NCI-H526 treated with DMSO at 0.1 percent for 48 hours (cell line): Measurements from ENCODE around the gene GJB1.
"Not testable (repeated sequence)": the region's sequence is repeated elsewhere in the genome, so short reads cannot be mapped to it uniquely, and the experiment has no call there.

Experiments
- DNase-seq: peaks from one replicate; lab custom pipeline; 2025; lab: John Stamatoyannopoulos, UW

GJB1 gene

DNA sequence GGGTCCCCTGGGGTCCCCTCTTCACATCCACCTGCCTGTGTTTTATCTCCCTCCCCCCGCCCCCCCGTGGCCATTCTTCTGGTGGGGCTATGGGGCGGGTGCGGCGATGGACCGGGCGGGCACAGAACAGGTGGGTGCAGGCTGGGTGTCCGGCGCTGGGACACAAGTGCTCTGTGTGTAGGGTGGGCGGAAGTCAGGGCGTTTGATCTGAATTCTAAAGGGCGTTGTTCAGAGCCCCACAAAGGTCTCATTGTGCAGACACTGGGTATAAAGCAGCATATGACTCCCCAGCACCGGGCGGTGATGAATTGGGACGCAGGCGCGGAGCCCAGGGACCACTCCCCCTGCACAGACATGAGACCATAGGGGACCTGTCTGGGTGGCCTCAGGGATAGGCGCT is at the start of gene GJB1:
TSS of gene GJB1 (plus strand) at position 296 of the 400 bp plus-strand sequence. CDS start 484 bp downstream, outside the sequence.
- DNase-seq = no peak

DNA sequence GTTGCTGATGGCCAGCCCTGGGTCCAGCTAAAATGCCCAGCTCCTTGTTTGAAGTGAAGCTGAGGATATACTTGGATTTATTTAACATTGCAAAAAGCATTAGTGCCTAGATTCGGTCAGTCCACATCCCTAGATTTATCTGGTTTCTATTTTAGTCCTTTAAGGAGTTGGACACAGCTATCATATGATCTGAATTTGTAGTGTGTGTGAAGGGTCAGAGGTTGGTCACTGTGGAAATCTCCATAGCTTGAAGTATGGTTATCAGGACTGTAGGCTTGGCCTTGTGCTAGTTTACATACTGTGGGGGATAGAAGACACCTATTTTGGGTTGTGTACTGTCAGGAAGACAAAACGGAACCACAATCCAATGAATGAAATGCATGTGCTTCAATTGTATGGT is 49.6 kb upstream of the GJB1 start:
- DNase-seq = no peak

DNA sequence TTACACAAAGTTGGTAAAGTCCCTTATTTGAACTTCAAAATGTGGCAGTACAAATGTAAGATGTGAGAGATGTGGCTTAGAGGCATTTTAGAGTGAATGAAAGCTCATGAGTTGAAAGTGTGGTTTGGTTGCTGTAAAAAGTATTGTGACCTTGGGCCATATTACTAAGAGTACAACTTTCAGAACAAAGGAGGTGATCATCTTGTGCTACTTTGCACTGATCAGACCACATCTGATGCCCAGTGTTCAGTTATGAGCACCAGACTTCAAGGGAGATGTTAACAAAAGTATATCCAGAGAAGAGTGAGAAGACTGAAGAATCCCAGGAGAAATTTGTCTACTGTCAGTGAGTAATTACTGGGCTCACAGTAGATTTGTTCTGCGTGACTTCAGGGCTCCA is 48.2 kb upstream of the GJB1 start:
- no peak for DNase-seq

DNA sequence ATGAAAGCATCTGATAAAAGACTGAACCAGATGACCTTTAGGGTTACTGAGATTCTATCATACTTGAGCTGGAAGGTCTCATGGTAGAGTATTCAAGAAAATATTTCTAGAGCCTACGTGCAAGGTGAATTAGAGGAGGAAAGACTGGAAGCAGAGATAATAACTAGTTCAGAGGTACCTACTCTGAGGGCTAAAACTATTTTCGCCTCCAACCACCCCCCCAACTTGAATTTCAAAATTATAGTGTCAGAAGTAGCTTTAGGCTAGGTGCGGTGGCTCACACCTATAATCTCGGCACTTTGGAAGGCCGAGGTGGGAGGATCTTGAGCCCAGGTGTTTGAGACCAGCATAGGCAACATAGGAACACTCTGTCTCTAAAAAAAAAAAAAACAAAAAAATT is 47.5 kb upstream of the GJB1 start:
- no peak for DNase-seq

DNA sequence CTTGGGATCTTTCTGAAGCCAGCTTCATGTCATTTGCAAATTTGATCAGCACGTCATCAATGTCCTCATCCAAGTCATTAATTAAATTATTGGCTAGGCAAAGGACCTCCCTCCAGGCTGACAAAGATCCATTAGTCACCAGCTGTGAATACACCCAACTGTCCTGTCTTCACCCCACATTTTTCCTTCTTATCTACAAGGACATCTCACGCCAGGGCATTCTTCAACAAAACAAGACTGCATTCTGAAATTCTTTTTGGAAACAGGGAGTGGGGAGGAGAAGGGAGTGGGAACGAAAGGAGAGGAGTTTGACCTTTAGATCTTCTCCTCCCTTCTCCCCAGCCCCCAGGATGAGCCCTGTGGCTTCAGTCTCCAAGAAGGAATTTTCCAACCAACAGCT is 45.7 kb upstream of the GJB1 start:
- no peak for DNase-seq

DNA sequence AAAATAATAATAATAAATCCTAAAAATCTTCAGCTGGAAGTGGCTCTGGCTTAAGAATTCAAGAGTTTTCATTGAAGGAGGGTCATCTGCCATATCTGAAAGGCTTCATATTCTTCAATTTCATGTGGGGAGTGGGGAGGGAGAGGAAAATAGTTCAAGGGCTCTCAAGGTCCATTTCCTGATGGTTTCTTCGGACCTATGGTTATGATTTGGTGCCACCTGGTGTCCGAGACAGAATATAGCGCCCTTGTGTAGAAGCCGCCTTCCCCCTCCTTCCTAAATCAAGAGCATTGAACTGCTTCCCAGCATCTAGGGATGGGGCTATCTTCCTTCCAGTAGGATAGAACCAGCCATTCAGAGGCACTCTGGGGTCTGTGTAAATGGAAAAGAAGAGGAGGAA is 44.1 kb upstream of the GJB1 start:
- DNase-seq = peak; percentile 24

DNA sequence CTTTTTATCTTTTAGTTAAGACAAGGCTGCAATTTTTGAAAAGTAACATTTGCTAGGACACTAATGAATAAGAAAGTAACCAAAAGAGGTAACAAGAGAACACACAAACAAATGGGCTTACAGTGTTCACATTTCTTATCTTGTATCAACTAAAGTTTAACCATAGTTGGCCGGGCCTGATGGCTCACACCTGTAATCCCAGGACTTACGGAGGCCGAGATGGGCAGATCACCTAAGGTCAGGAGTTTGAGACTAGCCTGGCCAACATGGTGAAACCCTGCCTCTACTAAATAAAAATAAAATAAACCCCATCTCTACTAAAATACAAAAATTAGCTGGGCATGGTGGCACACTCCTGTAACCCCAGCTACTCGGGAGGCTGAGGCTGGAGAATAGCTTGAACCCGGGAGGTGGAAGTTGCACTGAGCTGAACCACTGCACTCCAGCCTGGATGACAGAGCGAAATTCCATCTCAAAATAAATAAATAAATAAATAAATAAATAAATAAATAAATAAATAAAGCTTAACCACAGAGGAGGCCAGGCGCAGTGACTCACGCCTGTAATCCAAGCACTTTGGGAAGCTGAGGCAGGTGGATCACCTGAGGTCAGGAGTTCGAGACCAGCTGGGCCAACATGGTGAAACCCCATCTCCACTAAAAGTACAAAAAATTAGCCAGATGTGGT is 42.3 kb upstream of the GJB1 start:
- not testable (repeated sequence) for DNase-seq

DNA sequence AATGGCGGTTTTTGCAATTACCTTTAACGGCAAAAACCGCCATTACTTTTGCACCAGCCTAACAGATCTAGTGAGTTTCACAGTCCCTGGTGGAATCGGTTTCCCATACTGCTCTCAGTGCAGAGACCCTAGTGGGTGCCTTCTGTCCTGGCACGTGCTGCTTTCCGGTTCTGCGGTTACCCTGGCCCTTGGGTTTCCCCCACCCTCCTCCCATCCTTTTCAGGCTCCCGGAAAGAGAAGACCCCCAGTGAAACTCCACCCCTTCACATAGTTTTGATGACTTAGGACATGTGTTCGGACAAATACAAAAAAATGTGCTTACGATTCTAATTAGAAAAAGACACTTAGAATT is 41.5 kb upstream of the GJB1 start:
- no peak for DNase-seq

DNA sequence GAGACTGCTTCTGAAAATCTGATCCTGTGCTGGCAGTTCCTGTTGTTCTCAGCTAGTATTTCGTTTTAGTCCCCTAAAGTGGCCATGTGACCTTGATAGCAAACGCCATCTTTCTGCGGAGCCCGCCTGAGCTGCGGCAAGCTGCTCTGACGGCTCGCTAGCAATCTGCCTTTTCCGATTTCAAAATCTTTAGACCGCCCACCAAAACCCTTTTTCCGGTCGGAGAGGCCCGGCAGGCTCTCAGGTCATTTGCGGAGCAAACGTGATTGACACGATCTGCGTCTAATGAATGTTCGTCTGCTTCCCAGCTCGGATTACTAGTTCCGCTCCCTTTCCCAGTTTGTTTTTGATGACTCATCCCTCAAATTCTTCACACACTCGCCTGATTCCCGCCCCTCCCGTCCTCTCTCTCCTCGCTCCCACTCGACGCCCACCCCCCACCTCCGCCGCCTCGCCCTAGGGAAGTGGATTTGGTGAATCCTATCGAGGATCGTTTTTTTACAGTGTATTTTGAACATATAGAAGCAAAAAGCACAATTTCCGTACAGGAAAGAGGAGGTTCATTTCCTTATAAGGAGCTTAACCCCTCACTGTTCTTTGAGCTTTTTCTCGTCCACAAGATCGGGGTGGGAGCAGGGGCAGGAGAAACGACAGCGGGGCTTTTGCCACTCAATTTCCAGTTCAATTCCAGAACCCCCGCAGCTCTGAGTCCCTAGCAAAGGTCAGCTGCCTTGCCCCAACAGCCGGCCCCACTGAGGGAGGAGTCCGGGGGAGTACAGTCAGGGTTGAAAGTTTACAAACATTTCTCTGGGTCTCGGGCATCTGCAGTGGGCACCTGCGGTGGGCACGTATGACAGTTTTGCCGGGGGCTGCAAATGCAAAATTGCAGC is 40.9 kb upstream of the GJB1 start:
- DNase-seq = peak; percentile 77

DNA sequence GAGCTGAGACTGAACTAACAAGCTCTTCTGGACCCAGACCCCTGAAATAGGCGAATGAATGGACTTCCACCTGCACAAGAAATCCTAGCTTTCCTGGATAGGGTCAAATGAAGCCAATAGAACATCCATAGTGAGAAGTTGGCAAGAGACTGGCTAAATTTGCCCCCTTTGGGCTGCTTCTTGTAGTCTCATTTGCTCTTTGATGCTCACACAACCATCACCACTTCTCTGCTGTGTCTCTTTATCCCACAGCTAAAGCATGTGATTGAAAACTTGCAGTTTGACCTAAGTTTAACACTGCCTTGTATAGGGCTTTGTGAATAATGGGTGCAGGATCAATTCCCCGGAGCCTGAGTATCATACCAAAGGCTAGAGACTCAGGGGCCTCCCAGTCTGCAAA is 40.2 kb upstream of the GJB1 start:
- no peak for DNase-seq

DNA sequence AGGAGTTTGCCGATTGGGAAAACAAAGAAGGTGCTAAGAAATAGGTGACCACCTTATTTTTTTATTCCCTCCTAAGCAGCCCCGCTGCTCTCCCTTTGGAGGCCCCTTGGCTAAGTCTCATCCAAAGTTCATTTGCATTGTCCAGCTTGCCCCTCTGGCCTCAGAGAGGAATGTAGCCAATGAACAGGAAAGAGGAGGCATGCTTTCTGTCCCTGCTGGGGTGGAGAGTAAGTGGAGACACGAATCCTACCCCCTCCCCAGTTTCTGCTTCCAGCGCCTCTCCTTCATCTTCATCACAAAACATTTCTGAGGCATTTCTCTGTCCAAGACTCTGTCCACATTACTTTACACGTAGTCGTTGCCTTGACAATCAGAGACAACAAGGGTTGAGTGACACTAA is 39.7 kb upstream of the GJB1 start:
- DNase-seq = no peak

DNA sequence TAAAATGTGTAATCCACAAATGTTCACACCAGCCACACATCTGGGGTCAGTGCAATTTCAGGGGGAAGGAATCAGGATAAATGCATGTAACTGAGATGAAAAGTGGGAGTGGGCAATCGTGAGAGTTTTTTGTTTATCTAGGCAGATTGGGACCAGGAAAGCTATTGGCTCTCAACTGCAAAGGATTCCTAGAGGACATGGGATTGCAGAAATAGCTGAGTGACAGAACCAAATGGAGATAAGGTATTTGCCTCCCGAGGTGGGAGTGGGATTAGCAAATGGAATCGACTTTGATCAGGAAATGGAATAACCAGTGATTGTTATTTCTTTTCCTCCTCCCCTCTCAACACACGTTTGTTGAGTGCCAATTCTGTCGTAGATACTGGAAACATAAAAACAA is 38.9 kb upstream of the GJB1 start:
- DNase-seq = no peak

DNA sequence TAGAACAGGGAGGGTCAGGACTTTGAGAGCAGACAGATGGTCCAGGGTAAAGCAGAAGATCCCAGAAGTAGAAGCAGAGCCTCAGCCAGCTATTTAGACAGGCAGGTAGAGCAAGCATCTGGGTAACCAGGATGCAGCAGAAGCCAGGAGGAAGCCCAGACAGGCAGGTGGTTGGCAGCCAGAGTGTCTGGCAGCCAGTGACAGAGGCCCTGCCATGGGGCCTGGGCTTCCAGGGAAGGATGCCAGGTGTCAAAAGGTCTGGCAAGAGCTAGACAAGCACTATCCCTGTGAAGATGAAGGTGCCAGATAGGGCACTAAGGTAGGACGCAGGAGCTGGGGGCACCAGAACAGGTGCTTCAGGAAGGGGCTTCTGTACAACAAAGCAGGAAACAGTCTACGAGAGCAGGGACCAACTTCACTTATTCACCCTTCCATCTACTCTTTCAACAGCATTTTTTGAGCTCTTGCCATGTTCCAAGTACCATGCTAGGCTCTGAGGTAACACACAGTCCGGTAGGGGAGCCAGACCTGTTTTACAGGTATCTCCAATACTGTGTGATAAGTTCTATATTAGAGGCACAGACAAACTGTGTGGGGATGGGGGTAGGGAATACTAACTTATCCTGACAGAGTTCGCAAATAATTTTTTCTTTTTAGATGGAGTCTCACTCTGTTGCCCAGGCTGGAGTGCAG is 38.1 kb upstream of the GJB1 start:
- DNase-seq = no peak

DNA sequence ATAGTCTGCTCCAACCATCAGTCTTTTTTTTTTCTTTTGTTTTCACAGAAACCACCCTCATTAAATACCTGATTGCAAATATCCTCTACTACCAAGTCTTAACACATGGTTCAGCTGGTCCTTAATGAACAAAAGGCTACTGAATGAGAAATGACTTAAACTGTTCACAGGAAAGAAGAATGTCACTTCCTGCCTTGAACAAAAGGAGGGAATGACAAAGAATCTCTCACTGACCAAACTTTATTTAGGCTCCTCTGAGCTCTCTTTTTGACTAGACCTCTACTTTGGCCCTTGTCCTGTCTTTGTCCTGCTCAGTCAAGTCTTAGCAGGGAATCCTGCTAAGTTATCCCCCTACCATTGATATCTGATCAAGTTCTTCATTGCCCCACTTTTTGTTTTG is 31.8 kb upstream of the GJB1 start:
- DNase-seq = no peak

DNA sequence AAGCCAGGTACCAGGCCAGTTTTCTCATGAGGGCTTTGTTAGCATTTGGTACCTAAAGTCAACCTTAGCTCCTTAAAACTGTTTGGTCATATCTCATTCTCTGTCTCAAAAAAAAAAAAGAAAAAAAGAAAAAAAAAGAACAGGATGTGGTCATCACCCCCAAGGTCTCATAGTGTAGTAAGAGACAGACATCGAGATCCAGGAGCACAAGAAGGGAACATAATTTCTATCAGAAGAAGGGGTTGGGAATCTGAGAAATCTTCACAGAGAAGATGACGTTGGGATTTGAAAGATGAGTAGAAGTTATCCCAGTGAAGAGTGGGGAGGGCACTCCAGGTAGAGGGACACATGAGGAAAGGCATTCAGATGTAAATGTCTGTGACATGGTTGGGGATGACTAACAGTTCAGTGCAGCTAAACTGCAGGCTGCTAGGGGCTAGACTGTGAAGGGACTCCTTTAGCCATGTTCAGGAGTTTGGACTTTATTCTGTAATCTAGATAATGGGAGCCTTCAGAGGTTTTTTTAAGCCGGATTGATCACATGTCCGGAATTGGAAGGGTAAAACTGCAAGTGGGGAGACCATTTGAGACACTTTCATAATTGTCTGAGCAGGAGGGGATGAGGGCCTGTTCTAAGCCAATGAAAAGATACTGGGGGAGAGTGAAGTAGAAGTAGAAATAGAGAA is 26.9 kb upstream of the GJB1 start:
- no peak for DNase-seq

DNA sequence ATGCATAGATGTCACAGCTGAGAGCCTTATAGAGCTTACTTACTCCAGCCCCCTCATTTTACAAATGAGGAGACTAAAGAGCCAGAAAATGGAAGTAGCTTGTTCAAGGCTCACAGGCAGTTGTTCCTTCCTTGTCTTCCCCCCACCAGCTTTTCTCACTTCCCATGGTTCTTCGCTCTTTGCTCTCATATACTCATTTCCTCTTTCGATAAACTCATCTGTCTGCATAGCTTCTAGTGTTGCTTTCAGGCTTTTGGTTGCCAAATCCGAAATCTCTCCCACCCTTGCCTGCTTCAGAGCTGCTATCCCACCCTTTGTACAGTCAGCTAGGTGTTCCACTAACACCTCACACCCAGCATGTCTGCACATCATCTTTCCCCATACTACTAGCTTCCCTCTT is 25.0 kb upstream of the GJB1 start:
- DNase-seq = no peak

DNA sequence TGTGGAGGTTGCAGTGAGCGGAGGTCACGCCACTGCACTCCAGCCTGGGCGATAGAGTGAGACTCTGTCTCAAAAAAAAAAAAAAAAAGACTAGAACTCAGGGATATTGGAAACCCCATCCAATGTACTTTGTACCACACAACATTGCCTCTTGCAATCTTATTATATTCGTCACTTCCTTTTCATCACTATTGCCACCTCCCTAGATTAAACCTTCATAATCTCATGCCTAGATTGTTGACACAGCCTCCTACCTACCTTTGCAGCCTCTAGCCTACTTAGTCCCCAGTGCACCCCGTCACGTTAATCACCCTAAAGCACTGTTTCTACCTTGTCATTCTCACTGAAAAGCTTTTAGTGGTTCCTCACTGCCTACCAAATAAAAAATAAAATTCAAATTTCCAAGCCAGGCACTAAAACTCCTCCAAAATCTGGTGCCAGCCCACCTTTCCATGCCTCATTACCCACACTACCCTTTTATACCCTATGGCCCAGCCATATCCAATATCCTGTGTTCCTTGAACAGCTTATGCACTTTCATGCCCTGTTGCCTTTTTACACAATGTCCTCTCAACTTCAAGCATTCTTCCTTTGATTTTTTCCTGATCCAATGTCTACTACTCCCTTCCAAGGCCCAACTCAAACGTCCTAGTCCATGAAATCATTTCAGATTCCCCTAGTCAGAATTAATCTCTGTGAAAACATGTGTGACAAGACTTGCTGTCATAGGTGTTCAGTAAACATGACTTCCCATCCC is 23.6 kb upstream of the GJB1 start:
- DNase-seq = no peak

DNA sequence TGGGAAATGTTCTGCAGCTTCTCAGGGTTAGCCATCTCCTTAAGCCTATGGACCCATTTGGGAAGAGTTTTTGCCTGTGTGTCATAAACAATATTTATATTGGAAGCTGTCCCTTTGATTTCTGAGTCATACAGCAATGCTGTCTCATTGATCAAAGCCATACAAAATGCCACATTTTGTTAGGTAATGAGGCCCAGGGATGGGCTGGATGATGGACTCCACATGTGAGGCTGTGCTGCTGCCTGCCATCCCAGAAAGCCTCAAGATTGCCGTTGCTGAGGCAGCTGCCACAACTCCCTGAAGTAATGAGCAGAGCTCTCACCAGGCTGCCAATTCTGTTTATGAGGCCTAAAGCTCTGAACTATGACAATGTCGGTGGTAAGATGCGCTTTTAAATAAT is 12.2 kb upstream of the GJB1 start:
- no peak for DNase-seq

DNA sequence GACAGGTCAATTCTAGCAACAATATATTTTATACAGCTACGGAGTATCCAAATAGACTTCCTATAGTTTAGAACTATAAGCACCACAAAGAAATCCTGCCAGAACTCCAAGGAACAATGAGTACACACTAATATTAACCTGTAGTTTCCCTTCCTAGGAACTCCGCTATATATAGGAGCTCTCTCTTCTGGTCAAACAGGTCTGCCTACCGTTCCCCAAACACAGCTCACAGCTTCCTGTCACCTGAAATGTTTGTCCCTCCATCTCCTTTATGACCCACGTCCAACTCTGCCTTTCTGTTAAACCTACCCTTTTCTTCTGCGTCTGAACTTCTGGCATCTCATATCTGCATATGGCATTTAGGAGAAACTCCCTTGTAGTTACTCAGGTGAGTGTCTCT is 10.5 kb upstream of the GJB1 start:
- DNase-seq = no peak

DNA sequence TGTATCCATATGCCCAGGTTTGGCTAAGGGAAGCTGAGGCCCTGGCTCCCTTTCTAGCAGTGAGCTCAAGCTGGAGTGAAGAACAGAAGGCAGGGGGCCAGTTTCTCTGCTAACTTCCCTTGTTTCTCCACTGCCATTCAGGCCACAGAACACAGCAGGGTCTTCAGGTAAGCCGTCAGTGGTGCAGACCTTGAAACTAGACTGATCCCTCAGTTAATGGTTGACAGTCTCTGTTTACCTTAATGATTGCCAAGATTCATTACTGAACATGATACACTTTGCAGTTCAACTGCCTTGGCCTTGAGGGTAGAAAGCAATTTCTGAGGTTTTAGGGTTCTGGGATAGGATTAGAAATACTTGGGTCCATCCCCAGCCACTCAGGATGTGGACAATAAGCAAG is 8.9 kb upstream of the GJB1 start:
- no peak for DNase-seq

DNA sequence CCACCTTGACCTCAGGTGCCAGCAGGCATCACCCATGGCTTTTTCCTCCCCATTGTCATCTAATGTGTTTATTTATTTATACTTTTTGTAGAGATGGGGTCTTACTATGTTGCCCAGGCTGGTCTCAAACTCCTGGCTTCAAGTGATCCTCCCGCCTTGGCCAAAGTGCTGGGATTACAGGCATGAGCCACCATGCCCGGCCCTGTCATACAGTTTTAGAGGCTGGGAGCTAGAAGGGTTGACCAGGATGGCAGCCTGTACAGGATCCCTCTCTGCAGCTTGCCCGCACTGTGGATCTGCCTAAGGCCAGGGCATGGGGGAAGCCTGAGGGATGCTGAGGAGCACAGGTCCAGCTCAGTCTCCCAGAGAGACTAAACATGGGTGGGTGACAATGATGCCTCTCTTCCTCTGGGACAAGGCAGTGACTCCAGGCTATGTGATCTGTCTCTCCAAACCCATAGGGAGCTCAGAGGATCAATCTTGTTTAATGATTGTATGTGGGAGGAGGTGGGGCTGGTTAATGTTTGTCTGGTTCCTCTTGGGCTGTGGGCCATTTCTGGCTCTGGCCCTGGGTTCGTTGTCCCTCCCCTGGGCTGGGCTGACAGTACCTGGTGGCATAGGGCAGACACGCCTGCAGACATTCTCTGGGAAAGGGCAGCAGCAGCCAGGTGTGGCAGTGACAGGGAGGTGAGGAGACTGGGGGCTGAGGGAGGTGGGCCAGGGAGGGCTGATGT is 8.3 kb upstream of the GJB1 start:
- DNase-seq = no peak
